ENCODE measurements around the gene COL26A1.

COL26A1 gene

GRCh38 chr7:101535351-101535751 lies 172.7 kb downstream of the COL26A1 start:
- H3K4me3 Mint-ChIP-seq, result no peak overlapping the region
- H3K27me3 Mint-ChIP-seq, result peaks cover 10% of the 10 kb centered on the region
- no peak for DNase-seq
- H3K9me3 Mint-ChIP-seq, result no peaks in the 10 kb centered on the region
- peak overlapping the region in 1 of 2 donors; percentile 60 for H3K27ac Mint-ChIP-seq
- H3K4me1 Mint-ChIP-seq, result no peaks in the 10 kb centered on the region
- no peak for ATAC-seq

DNA sequence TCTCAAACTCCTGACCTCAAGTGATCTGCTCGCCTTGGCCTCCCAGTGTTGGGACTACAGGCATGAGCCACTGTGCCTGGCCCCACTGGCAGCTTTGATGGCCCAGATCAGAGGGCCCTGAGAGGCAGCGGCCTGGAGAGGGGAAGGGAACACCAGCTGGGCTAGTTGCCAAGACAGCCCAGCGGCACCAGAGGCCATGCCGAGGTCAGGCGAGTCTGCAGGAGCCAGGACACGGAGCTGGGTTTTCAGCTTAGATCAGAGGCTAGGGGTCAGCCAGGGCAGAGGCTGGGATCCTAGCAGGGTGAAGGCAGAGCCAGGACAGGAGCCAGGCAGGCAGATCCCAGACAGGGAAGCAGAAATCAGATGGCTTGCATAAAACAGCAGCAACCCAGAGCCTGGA lies 173.6 kb downstream of the COL26A1 start:
- Mint-ChIP-seq H3K4me1 (no peaks in the 10 kb centered on the region), H3K9me3 (no peaks in the 10 kb centered on the region), H3K4me3 (no peak overlapping the region), H3K27me3 (peaks cover 10% of the 10 kb centered on the region), H3K27ac (no peak overlapping the region)
- ATAC-seq (no peak), DNase-seq (no peak)

GRCh38 chr7:101536668-101537067 lies 174.0 kb downstream of the COL26A1 start:
- Mint-ChIP-seq H3K4me1 (no peaks in the 10 kb centered on the region), H3K27ac (no peak overlapping the region), H3K4me3 (no peak overlapping the region), H3K9me3 (no peaks in the 10 kb centered on the region), H3K27me3 (peaks cover 10% of the 10 kb centered on the region)
- DNase-seq (no peak), ATAC-seq (no peak)

GRCh38 chr7:101537205-101537604 lies 174.5 kb downstream of the COL26A1 start:
- Mint-ChIP-seq H3K9me3 (no peaks in the 10 kb centered on the region), H3K27ac (no peak overlapping the region), H3K4me3 (no peak overlapping the region), H3K4me1 (no peaks in the 10 kb centered on the region), H3K27me3 (peaks cover 10% of the 10 kb centered on the region)
- ATAC-seq (no peak), DNase-seq (no peak)

- peaks cover 4% of the 10 kb centered on the region for H3K27me3 Mint-ChIP-seq
These were observed 175.4 kb downstream of the COL26A1 start for GRCh38 chr7:101537935-101538595.

GRCh38 chr7:101538596-101539459 lies 176.2 kb downstream of the COL26A1 start:
- DNase-seq (peak; percentile 53 to 64), ATAC-seq (peak; percentile 56)
- H3K27ac Mint-ChIP-seq, result no peak overlapping the region
- no peak overlapping the region for H3K4me3 Mint-ChIP-seq
- H3K9me3 Mint-ChIP-seq, result no peaks in the 10 kb centered on the region
- no peaks in the 10 kb centered on the region for H3K27me3 Mint-ChIP-seq
- H3K4me1 Mint-ChIP-seq, result no peaks in the 10 kb centered on the region

More at GRCh38 chr7:101537935-101538595, 175.4 kb downstream of the COL26A1 start:
- no peak for DNase-seq
- Mint-ChIP-seq H3K4me1 (no peaks in the 10 kb centered on the region), H3K27ac (peak overlapping the region in 1 of 2 donors; percentile 65), H3K9me3 (no peaks in the 10 kb centered on the region), H3K4me3 (no peak overlapping the region)
- no peak for ATAC-seq

- H3K4me3 Mint-ChIP-seq, result no peak overlapping the region
- H3K4me1 Mint-ChIP-seq, result no peaks in the 10 kb centered on the region
- DNase-seq (no peak), ATAC-seq (no peak)
- H3K9me3 Mint-ChIP-seq, result no peaks in the 10 kb centered on the region
- no peak overlapping the region for H3K27ac Mint-ChIP-seq
- no peaks in the 10 kb centered on the region for H3K27me3 Mint-ChIP-seq
These were observed 177.1 kb downstream of the COL26A1 start for GRCh38 chr7:101539784-101540183.

- H3K27me3 Mint-ChIP-seq, result no peaks in the 10 kb centered on the region
- no peak overlapping the region for H3K27ac Mint-ChIP-seq
- DNase-seq (peak; percentile 65 to 70), ATAC-seq (peak; percentile 64)
- H3K4me1 Mint-ChIP-seq, result no peaks in the 10 kb centered on the region
- H3K4me3 Mint-ChIP-seq, result no peak overlapping the region
- H3K9me3 Mint-ChIP-seq, result no peaks in the 10 kb centered on the region
These were observed 180.0 kb downstream of the COL26A1 start for GRCh38 chr7:101542527-101543241.

GRCh38 chr7:101543242-101543766 lies 180.6 kb downstream of the COL26A1 start:
- H3K4me1 Mint-ChIP-seq, result no peaks in the 10 kb centered on the region
- no peak overlapping the region for H3K4me3 Mint-ChIP-seq
- no peaks in the 10 kb centered on the region for H3K9me3 Mint-ChIP-seq
- no peak for DNase-seq
- ATAC-seq, result no peak
- H3K27me3 Mint-ChIP-seq, result no peaks in the 10 kb centered on the region
- H3K27ac Mint-ChIP-seq, result no peak overlapping the region

- no peak for ATAC-seq
- no peaks in the 10 kb centered on the region for H3K4me1 Mint-ChIP-seq
- no peak overlapping the region for H3K4me3 Mint-ChIP-seq
These were observed 181.2 kb downstream of the COL26A1 start for GRCh38 chr7:101543846-101544245.

GRCh38 chr7:101545441-101546190 lies 182.9 kb downstream of the COL26A1 start:
- Mint-ChIP-seq H3K4me3 (no peak overlapping the region), H3K27ac (no peak overlapping the region), H3K27me3 (no peaks in the 10 kb centered on the region), H3K9me3 (no peaks in the 10 kb centered on the region), H3K4me1 (no peaks in the 10 kb centered on the region)
- DNase-seq (no peak), ATAC-seq (no peak)

More at GRCh38 chr7:101543846-101544245, 181.2 kb downstream of the COL26A1 start:
- Mint-ChIP-seq H3K27ac (no peak overlapping the region), H3K27me3 (no peaks in the 10 kb centered on the region), H3K9me3 (no peaks in the 10 kb centered on the region)
- DNase-seq, result no peak

DNA sequence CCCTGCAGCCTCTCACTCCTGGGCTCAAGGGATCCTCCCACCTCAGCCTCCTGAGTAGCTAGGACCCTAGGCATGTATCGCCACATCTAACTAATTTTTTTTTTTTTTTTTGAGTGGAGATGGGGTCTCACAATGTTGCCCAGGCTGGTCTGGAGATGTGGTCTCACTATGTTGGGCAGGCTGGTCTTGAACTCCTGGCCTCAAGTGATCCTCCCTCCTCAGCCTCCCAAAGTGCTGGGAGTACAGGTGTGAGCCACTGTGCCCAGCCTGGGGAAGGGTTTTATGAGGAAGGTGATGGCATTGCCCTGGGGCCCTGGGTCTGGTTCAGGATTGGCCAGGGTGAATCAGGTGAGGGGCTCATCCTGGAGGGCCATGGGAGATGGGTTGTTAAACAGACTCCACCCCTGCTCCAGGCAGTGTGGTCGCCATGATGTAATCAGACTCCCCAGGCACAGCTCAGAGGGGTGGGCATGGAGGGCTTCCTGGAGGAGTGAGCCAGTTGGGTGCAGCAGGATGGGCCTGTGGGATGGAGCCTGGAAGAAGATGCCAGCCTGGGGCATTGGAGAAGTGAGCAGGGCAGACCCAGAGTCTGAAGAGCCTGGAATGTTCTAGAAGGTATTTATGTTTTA lies 183.7 kb downstream of the COL26A1 start:
- no peak for ATAC-seq
- Mint-ChIP-seq H3K4me3 (no peak overlapping the region), H3K27me3 (no peaks in the 10 kb centered on the region), H3K27ac (no peak overlapping the region), H3K4me1 (peaks cover 1% of the 10 kb centered on the region), H3K9me3 (no peaks in the 10 kb centered on the region)
- DNase-seq, result no peak

DNA sequence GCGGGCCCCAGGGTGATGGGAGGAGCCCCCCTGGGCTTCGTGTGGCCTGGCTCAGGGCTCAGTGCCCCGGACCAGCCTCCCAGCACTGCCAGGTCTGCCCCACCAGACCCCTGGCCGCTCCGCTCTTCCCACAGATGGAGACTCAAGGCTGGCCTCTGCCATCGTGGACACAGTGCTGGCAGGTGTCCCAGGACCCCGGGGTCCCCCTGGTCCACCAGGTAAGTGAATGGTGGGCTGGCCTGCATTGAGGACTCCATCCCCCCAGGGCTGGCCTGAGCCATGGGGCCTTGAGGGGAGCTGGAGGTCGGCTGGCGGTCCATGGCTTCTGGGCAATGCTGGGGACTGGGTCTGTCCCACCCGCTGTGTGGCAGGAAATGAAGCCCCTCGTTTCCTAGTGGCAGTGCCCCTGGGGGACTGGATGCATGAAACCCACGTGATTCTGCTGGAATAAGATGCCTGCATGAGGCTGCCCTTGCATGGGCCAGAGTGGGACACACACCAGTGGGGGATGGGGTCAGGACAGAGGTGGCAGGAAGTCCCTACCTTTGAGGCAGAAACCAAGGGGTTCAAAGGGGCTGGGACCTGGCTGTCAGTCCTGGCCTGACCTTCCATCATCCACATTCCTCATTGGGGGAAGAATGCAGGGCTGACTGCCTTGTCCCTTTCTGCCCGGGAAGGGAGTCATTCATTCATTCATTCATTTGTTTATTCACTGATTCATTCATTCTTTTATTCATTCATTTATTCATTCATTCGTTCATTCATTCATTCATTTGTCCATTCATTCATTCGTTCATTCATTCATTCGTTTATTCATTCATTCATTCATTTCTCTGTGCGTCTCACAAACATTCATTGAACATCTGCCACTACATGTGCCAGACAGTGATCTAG lies 184.6 kb downstream of the COL26A1 start:
- Mint-ChIP-seq H3K27ac (no peak overlapping the region), H3K4me1 (peaks cover 6% of the 10 kb centered on the region), H3K9me3 (no peaks in the 10 kb centered on the region), H3K4me3 (no peak overlapping the region), H3K27me3 (no peaks in the 10 kb centered on the region)
- ATAC-seq (no peak), DNase-seq (no peak)

All from stimulated activated naive CD8-positive, alpha-beta T cell treated with anti-CD3 and anti-CD28 coated beads, Interleukin-15, amount 100 ng/mL, for 72 hours (primary cell).